DMS114 treated with DMSO at 0.1 percent for 48 hours (cell line): ENCODE data around the gene LPAR3.
A peak's percentile ranks its signal among the peaks of the same experiment; 100 is the strongest.

ENCODE experiments used
- DNase-seq: peaks from one replicate; lab custom pipeline; 2025; ENCODE audit not compliant: unreplicated experiment; lab: John Stamatoyannopoulos, UW

LPAR3 gene

GRCh38 chr1:84780000-84780716 lies 112.8 kb downstream of the LPAR3 start:
- no peak for DNase-seq

- no peak for DNase-seq
Observed at GRCh38 chr1:84776639-84777038, 116.4 kb downstream of the LPAR3 start.

- no peak for DNase-seq
Observed at GRCh38 chr1:84775535-84775920, 117.5 kb downstream of the LPAR3 start.

- no peak for DNase-seq
Observed at GRCh38 chr1:84774669-84775534, 118.1 kb downstream of the LPAR3 start.

- no peak for DNase-seq
Observed at GRCh38 chr1:84773933-84774497, 119.0 kb downstream of the LPAR3 start.

GRCh38 chr1:84773195-84773594 lies 119.8 kb downstream of the LPAR3 start:
- DNase-seq = no peak

GRCh38 chr1:84772428-84772943 lies 120.5 kb downstream of the LPAR3 start:
- peak; percentile 69 for DNase-seq

- no peak for DNase-seq
Observed at GRCh38 chr1:84771895-84772294, 121.1 kb downstream of the LPAR3 start.

GRCh38 chr1:84770481-84770880 lies 122.5 kb downstream of the LPAR3 start:
- DNase-seq = no peak

GRCh38 chr1:84769636-84770035 lies 123.4 kb downstream of the LPAR3 start:
- DNase-seq = no peak

GRCh38 chr1:84768634-84769033 lies 124.4 kb downstream of the LPAR3 start:
- DNase-seq = no peak

GRCh38 chr1:84763912-84764680 lies 128.9 kb downstream of the LPAR3 start:
- no peak for DNase-seq

- DNase-seq = no peak
Observed at GRCh38 chr1:84762664-84763063, 130.3 kb downstream of the LPAR3 start.
